ENCODE measurements around the gene TPCN2. TPM values are rescaled to one million over a fixed set of nuclear protein-coding genes. Genes with fewer than 3 reads are reported as not detected.

The TPCN2 gene
- total RNA-seq (2022; extraction: Qiagen RNA extraction): 11.3 to 14.1 TPM (median 12.6 TPM) in 5 replicates

GRCh38 chr11:69048694-69049489, at the start of gene TPCN2:
Gene TPCN2 (plus strand): TSS chr11:69048932. CDS start chr11:69048998, 66 bp downstream.

GRCh38 chr11:69013009-69013951, 35.5 kb upstream of the TPCN2 start, which contains the start of gene MRGPRF:
Gene MRGPRF (minus strand): TSS chr11:69013246. CDS start chr11:69009901, 3,345 bp downstream.

GRCh38 chr11:69155302-69156234, 106.8 kb downstream of the TPCN2 start, which contains the start of gene SMIM38:
Gene SMIM38 (plus strand): TSS chr11:69155935. CDS start chr11:69157847, 1,912 bp downstream.

Other genes with a start within 250 kb of the TPCN2 start
- gene CPT1A, start 207.0 kb upstream of the TPCN2 start, total RNA-seq (2022; extraction: Qiagen RNA extraction): 26.7 to 34.4 TPM (median 30.6 TPM) in 5 replicates
- gene MRPL21, start 145.1 kb upstream of the TPCN2 start, total RNA-seq (2022; extraction: Qiagen RNA extraction): 108 to 141 TPM (median 134 TPM) in 5 replicates
- gene IGHMBP2, start 145.0 kb upstream of the TPCN2 start, total RNA-seq (2022; extraction: Qiagen RNA extraction): 13.2 to 16.2 TPM (median 13.8 TPM) in 5 replicates
- gene MRGPRD, start 67.9 kb upstream of the TPCN2 start, total RNA-seq (2022; extraction: Qiagen RNA extraction): not detected in 5 replicates
- 0.06 to 0.10 TPM in 2 of 5 replicates, not detected in the others for gene MRGPRF, start 35.7 kb upstream of the TPCN2 start, total RNA-seq (2022; extraction: Qiagen RNA extraction)
- 0.07 to 0.10 TPM (median 0.08 TPM) in 4 of 5 replicates, not detected in the other for gene SMIM38, start 107.0 kb downstream of the TPCN2 start, total RNA-seq (2022; extraction: Qiagen RNA extraction)
- gene MYEOV, start 245.2 kb downstream of the TPCN2 start, total RNA-seq (2022; extraction: Qiagen RNA extraction): 119 to 123 TPM (median 122 TPM) in 5 replicates